ENCODE data around the gene PROSER2. TPM values are rescaled to one million over a fixed set of nuclear protein-coding genes. Genes with fewer than 3 reads are reported as not detected.

Gene PROSER2
- total RNA-seq, 3 donors from 2014 or later: 2.9 to 9.5 (median 8.5) TPM

DNA sequence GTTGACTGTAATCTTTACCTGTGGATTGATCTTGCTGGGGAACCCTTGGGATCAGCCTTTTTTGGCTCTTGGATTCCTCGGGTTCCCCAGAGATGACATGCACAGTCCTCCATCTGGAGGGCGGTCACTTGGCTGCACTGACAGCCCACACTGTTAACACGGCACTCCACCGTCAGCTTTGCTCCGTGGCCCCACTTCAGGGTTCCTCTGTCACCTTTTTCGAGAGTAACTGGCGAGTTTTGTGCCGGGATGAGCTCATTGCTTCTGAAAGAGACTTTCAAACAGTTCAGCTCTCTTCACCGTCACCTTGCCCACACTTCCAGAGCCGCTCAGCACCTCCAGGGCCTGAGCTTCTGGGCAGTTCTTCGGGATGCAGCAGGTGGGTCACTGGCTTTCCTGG is 42.4 kb downstream of the PROSER2 start:
- no peak for DNase-seq (ENCODE audit: low spot score in 2 of 2)
- Histone ChIP-seq H3K27me3 (no peaks in the 10 kb centered on the region), H3K4me3 (no peak overlapping the region), H3K9me3 (no peaks in the 10 kb centered on the region), H3K4me1 (no peaks in the 10 kb centered on the region), H3K27ac (no peak overlapping the region), H3K36me3 (no peaks in the 10 kb centered on the region)
- intact Hi-C loops (cut with DNase I; ENCODE audit: low total_unique reads): no loop called here
- TF ChIP-seq POLR2AphosphoS5 (IDR thresholded peaks at IDR 0.05): no peak
- TF ChIP-seq POLR2A (IDR thresholded peaks at IDR 0.05): no peak
- TF ChIP-seq, protein P1, sequence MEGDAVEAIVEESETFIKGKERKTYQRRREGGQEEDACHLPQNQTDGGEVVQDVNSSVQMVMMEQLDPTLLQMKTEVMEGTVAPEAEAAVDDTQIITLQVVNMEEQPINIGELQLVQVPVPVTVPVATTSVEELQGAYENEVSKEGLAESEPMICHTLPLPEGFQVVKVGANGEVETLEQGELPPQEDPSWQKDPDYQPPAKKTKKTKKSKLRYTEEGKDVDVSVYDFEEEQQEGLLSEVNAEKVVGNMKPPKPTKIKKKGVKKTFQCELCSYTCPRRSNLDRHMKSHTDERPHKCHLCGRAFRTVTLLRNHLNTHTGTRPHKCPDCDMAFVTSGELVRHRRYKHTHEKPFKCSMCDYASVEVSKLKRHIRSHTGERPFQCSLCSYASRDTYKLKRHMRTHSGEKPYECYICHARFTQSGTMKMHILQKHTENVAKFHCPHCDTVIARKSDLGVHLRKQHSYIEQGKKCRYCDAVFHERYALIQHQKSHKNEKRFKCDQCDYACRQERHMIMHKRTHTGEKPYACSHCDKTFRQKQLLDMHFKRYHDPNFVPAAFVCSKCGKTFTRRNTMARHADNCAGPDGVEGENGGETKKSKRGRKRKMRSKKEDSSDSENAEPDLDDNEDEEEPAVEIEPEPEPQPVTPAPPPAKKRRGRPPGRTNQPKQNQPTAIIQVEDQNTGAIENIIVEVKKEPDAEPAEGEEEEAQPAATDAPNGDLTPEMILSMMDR (IDR thresholded peaks at IDR 0.05): no peak

DNA sequence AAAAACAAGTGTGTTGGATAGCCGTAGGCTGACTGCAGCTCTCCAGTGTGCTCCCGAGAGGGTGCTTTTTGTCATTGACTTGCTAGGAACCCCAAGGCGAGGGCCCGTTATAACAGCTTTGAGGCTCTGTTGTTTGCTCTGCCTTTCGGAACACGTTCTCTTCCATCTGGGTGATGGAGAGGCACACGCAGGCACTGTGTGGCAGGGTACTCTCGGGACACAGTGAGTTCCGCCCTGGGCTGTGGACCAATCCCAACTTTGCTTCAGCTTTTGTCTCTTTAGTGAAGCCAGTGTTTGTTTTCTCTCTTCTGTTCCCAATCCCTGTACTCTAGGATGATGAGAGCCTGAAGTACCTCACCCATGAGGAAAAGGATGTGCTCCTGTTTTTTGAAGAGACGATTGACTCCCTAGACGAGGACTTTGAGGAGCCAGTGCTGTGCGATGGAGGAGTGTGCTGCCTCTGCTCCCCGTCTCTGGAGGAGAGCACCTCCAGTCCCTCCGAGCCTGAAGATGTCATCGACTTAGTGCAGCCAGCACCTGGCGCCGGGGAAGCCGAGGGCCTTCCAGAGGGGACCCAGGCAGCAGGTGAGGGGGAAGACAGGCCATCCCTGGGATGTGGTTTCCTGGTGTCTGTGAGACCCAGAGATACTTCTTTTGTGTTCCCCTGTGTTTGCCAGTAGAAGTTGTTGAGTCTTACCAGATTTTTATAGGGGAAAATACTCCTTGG is 43.2 kb downstream of the PROSER2 start:
- intact Hi-C loops (cut with DNase I; ENCODE audit: low total_unique reads): no loop called here

DNA sequence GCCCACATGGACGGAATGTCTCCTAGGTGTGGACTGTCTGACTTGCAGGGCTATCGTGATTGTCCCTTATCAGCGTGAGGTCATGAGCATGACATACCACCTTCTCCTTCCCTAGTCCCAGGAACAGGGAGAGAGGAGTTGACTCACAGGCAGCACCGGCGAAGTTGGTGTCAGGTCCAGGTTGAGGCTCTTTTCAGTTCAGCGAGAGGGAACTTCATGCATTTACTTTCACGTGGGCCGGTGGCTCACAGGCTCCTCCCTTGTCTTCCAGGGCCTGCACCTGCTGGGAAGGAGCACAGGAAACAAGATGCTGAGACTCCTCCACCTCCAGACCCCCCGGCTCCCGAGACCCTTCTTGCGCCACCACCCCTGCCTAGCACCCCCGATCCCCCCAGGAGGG is 46.1 kb downstream of the PROSER2 start:
- H3K27me3 ChIP-seq: no peaks in the 10 kb centered on the region
- no peak overlapping the region for H3K27ac ChIP-seq

More for the DNA sequence above, 43.2 kb downstream of the PROSER2 start:
- Histone ChIP-seq H3K27me3 (no peaks in the 10 kb centered on the region), H3K4me3 (no peak overlapping the region), H3K4me1 (no peaks in the 10 kb centered on the region), H3K9me3 (no peaks in the 10 kb centered on the region), H3K36me3 (no peaks in the 10 kb centered on the region), H3K27ac (no peak overlapping the region)
- DNase-seq (ENCODE audit: low spot score in 2 of 2): no peak
- TF ChIP-seq POLR2A (IDR thresholded peaks at IDR 0.05): no peak
- no peak for TF ChIP-seq POLR2AphosphoS5 (IDR thresholded peaks at IDR 0.05)
- TF ChIP-seq, protein P1 (IDR thresholded peaks at IDR 0.05): no peak

DNA sequence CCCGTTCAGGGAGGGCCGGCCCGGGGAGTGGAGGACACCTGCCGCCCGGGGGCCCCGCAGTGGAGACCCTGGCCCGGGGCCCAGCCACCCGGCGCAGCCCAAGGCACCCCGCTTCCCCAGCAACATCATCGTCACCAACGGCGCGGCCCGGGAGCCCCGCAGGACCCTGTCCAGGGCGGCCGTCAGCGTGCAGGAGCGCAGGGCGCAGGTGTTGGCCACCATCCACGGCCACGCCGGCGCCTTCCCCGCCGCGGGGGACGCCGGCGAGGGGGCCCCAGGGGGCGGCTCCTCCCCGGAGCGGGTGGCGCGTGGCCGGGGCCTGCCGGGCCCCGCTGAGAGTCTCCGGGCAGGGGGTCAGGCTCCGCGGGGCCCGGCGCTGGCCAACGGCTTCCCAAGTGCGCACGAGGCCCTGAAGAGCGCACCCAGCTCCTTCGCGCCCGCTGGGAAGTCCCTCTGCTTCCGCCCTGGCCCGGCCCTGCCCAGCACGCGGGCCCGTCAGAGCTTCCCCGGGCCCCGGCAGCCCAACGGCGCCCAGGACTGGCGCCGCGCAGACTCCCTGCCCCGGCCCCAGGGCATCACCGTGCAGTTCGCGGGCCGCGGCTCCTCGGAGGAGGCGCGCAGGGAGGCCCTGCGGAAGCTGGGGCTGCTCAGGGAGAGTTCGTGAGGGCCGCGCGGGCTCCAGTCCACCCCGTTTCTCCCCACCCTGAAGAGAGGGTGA is 46.7 kb downstream of the PROSER2 start:
- H3K4me3 ChIP-seq: peak overlapping the region in 2 of 3 donors; percentile 34 to 56
- DNase-seq (ENCODE audit: low spot score in 2 of 2): no peak
- intact Hi-C loops (cut with DNase I; ENCODE audit: low total_unique reads): no loop called here

More for the DNA sequence above, 46.1 kb downstream of the PROSER2 start:
- H3K36me3 ChIP-seq: no peaks in the 10 kb centered on the region
- no peaks in the 10 kb centered on the region for H3K4me1 ChIP-seq
- intact Hi-C loops (cut with DNase I; ENCODE audit: low total_unique reads): no loop called here
- no peak for DNase-seq (ENCODE audit: low spot score in 2 of 2)
- TF ChIP-seq POLR2AphosphoS5 (IDR thresholded peaks at IDR 0.05) (no peak), POLR2A (IDR thresholded peaks at IDR 0.05) (no peak)
- TF ChIP-seq, protein P1 (IDR thresholded peaks at IDR 0.05): no peak
- no peaks in the 10 kb centered on the region for H3K9me3 ChIP-seq
- H3K4me3 ChIP-seq: no peak overlapping the region

More for the DNA sequence above, 46.7 kb downstream of the PROSER2 start:
- no peaks in the 10 kb centered on the region for H3K36me3 ChIP-seq
- TF ChIP-seq POLR2AphosphoS5 (IDR thresholded peaks at IDR 0.05) (no peak), POLR2A (IDR thresholded peaks at IDR 0.05) (no peak)
- TF ChIP-seq, protein P1 (IDR thresholded peaks at IDR 0.05): no peak
- no peaks in the 10 kb centered on the region for H3K27me3 ChIP-seq
- peaks cover 0 to 5% of the 10 kb centered on the region in 2 donors for H3K4me1 ChIP-seq
- no peaks in the 10 kb centered on the region for H3K9me3 ChIP-seq
- peak overlapping the region; percentile 39 to 40 for H3K27ac ChIP-seq
